Gastroesophageal sphincter (tissue), 4 donors: ENCODE results near the gene KCNN1. TPM values are rescaled to one million over a fixed set of nuclear protein-coding genes. Genes with fewer than 3 reads are reported as not detected.

Experiments
- ATAC-seq: fragments of 150-250 bp; one replicate; pipeline ENCODE4 v1.9.1; 2016; ENCODE audit warnings: mild to moderate bottlenecking, moderate library complexity
- H3K27ac ChIP-seq, 4 donors: fragments of 200-600 bp; sonication (generic) in 3 of 4; 1 replicate in 3 of 4; 2 replicates in 1 of 4; pipeline ENCODE4 v1.5.1; 2016 to 2019
- H3K27me3 ChIP-seq: fragments of 200-600 bp; sonication (generic); one replicate; pipeline ENCODE4 v1.5.1; 2019
- H3K36me3 ChIP-seq, 2 donors: fragments of 200-600 bp; sonication (generic); one replicate each; pipeline ENCODE4 v1.5.1; 2019; ENCODE audit warnings: control low read depth in 1 of 2
- H3K4me1 ChIP-seq, 3 donors: fragments of 200-600 bp; sonication (generic); 1 replicate in 2 of 3; 2 replicates in 1 of 3; pipeline ENCODE4 v1.5.1; 2016 to 2019; ENCODE audit warnings: control low read depth in 2 of 3
- H3K4me3 ChIP-seq, 2 donors: fragments of 200-600 bp; sonication (generic); one replicate each; pipeline ENCODE4 v1.5.1; 2019; ENCODE audit warnings: mild to moderate bottlenecking in 1 of 2, moderate library complexity in 1 of 2
- H3K9me3 ChIP-seq, 3 donors: fragments of 200-600 bp; sonication (generic); one replicate each; pipeline ENCODE4 v1.5.1; 2017 to 2019; ENCODE audit warnings: control low read depth in 2 of 3
- CTCF ChIP-seq, 4 experiments: fragments of 200-600 bp in 2 of 4; fragments of 450-650 bp in 2 of 4; sonication (generic) in 1 of 4; IDR thresholded peaks; one replicate each; pipeline ENCODE4 v1.5.1; 2017 to 2019; ENCODE audit warnings: antibody characterized with exemption in 4 of 4, mild to moderate bottlenecking in 2 of 4, moderate library complexity in 2 of 4
- EP300 ChIP-seq: sonication (generic); formaldehyde crosslinking; IDR thresholded peaks from one replicate; pipeline ENCODE4 v1.6.1; 2017; ENCODE audit warnings: antibody characterized with exemption, mild to moderate bottlenecking
- POLR2A ChIP-seq, 2 donors: fragments of 450-650 bp; IDR thresholded peaks; one replicate each; pipeline ENCODE4 v1.6.1; 2017; ENCODE audit warnings: antibody characterized with exemption in 2 of 2, mild to moderate bottlenecking in 2 of 2, moderate library complexity in 1 of 2
- POLR2AphosphoS5 ChIP-seq: sonication (generic); formaldehyde crosslinking; IDR thresholded peaks from one replicate; pipeline ENCODE4 v1.6.1; 2017; ENCODE audit warnings: antibody characterized with exemption
- WGBS, 2 donors: methylation state at CpG; one replicate each; pipeline ENCODE4 v1.1.5; 2018; ENCODE audit warnings: low coverage in 1 of 2; 5-methylcytosine and 5-hydroxymethylcytosine counted together
- total RNA-seq, 4 donors: library from RNA; depleted of rRNA; stranded (reverse); fragments of >200 nt; gene quantifications; one replicate each; pipeline ENCODE4 v1.1.0, GENCODE V29; 2016

KCNN1 gene
- total RNA-seq, 4 donors from 2014 or later = 0.20 to 0.89 TPM; not detected in 2

GRCh38 chr19:17969096-17969792 is 2.3 kb downstream of the KCNN1 start:
- WGBS, 2 donors = 60% methylated on average over 2 of the region's 19 CpGs; no CpG with 5 or more reads in 1 of the 2 donors
- H3K27me3 ChIP-seq = peaks cover 75% of the 10 kb centered on the region

GRCh38 chr19:17972230-17972629 is 5.3 kb downstream of the KCNN1 start:
- no peaks in the 10 kb centered on the region for H3K36me3 ChIP-seq
- no CpG with 5 or more reads among the region's 1 CpG for WGBS, 2 donors
- no peaks in the 10 kb centered on the region for H3K9me3 ChIP-seq
- no peak for TF ChIP-seq CTCF (IDR thresholded peaks at IDR 0.05)
- TF ChIP-seq POLR2AphosphoS5 = no peak
- TF ChIP-seq POLR2A (IDR thresholded peaks at IDR 0.05) = no peak
- no peak for TF ChIP-seq EP300
- H3K27me3 ChIP-seq = peaks cover 45% of the 10 kb centered on the region
- H3K4me1 ChIP-seq = peaks cover 0 to 7% (median 0%) of the 10 kb centered on the region in 3 donors
- ATAC-seq = no peak
- H3K4me3 ChIP-seq = no peak overlapping the region
- no peak overlapping the region for H3K27ac ChIP-seq

More at GRCh38 chr19:17969096-17969792, 2.3 kb downstream of the KCNN1 start:
- no peak for ATAC-seq
- peaks cover 0 to 13% (median 0%) of the 10 kb centered on the region in 3 donors for H3K4me1 ChIP-seq
- no peaks in the 10 kb centered on the region for H3K9me3 ChIP-seq
- no peak overlapping the region for H3K4me3 ChIP-seq
- H3K36me3 ChIP-seq = no peaks in the 10 kb centered on the region
- no peak overlapping the region for H3K27ac ChIP-seq
- TF ChIP-seq POLR2A (IDR thresholded peaks at IDR 0.05) = no peak
- TF ChIP-seq EP300 = no peak
- TF ChIP-seq CTCF (IDR thresholded peaks at IDR 0.05) = no peak
- TF ChIP-seq POLR2AphosphoS5 = no peak

GRCh38 chr19:17973759-17974158 is 6.9 kb downstream of the KCNN1 start:
- Histone ChIP-seq H3K27me3 (peaks cover 29% of the 10 kb centered on the region), H3K27ac (no peak overlapping the region), H3K9me3 (no peaks in the 10 kb centered on the region), H3K36me3 (no peaks in the 10 kb centered on the region), H3K4me3 (no peak overlapping the region), H3K4me1 (no peaks in the 10 kb centered on the region)
- ATAC-seq = no peak
- WGBS, 2 donors = no CpG with 5 or more reads among the region's 23 CpGs
- TF ChIP-seq CTCF (IDR thresholded peaks at IDR 0.05) (no peak), POLR2AphosphoS5 (no peak), EP300 (no peak), POLR2A (IDR thresholded peaks at IDR 0.05) (no peak)

GRCh38 chr19:17974551-17974950 is 7.6 kb downstream of the KCNN1 start:
- ATAC-seq = no peak
- Histone ChIP-seq H3K4me1 (no peaks in the 10 kb centered on the region), H3K36me3 (no peaks in the 10 kb centered on the region), H3K27ac (no peak overlapping the region), H3K9me3 (no peaks in the 10 kb centered on the region), H3K27me3 (peaks cover 25% of the 10 kb centered on the region), H3K4me3 (no peak overlapping the region)
- no CpG with 5 or more reads among the region's 6 CpGs for WGBS, 2 donors
- TF ChIP-seq POLR2A (IDR thresholded peaks at IDR 0.05) = no peak
- TF ChIP-seq POLR2AphosphoS5 = no peak
- no peak for TF ChIP-seq CTCF (IDR thresholded peaks at IDR 0.05)
- no peak for TF ChIP-seq EP300

DNA sequence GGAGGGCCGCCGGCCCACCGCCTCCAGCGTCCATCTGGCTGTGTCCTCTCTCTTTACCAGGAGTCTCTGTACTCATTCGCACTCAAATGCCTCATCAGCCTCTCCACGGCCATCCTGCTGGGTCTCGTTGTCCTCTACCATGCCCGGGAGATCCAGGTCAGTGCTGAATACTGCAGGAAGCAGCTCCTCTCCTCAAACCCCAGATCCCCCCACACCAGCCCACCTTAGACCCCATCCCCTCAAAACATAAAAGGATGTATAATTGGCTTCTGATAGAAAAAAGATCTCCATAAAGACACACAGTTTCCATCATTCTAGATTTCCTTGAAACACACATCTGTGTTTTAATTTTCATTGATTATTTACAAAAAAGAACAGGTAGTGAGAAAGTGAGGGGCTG is 8.1 kb downstream of the KCNN1 start:
- Histone ChIP-seq H3K4me1 (no peaks in the 10 kb centered on the region), H3K36me3 (no peaks in the 10 kb centered on the region), H3K27ac (no peak overlapping the region), H3K9me3 (no peaks in the 10 kb centered on the region), H3K4me3 (no peak overlapping the region), H3K27me3 (peaks cover 21% of the 10 kb centered on the region)
- 80% methylated on average over 4 of the region's 8 CpGs; no CpG with 5 or more reads in 1 of the 2 donors for WGBS, 2 donors
- ATAC-seq = no peak
- no peak for TF ChIP-seq POLR2AphosphoS5
- no peak for TF ChIP-seq EP300
- TF ChIP-seq CTCF (IDR thresholded peaks at IDR 0.05) = no peak
- no peak for TF ChIP-seq POLR2A (IDR thresholded peaks at IDR 0.05)
